IMR-90 (cell line): ENCODE data around the gene GRM4. TPM values are rescaled to one million over a fixed set of nuclear protein-coding genes. Genes with fewer than 3 reads are reported as not detected.

Experiments
- ATAC-seq: fragments of 200-7000 bp; cut with Tn5 transposase; 2 replicates; pipeline ENCODE4 v1.9.1; 2020; ENCODE audit warnings: low read depth, mild to moderate bottlenecking, moderate library complexity
- BruUV-seq: library from RNA; stranded (reverse); fragments of 400-500 nt; replicated peaks from 2 replicates; lab custom pipeline; 2021; lab: Mats Ljungman, UMichigan
- CTCF ChIA-PET: fragments of 300-600 bp; formaldehyde crosslinking; extraction: SDS; loops from one replicate; lab custom pipeline; 2021; ENCODE audit warnings: antibody characterized with exemption; lab: Yijun Ruan, JAX
- POLR2A ChIA-PET: fragments of 300-600 bp; sonication (Branson Sonifier 250); formaldehyde crosslinking; loops from one replicate; lab custom pipeline; 2022; ENCODE audit warnings: antibody characterized with exemption; ENCODE audit not compliant: unreplicated experiment; lab: Charles Lee
- DNase-seq: peaks from one replicate; pipeline ENCODE4 v3.0.0; 2013
- H2AFZ ChIP-seq: replicated peaks from 2 replicates; pipeline ENCODE3; 2013; ENCODE audit warnings: low read length, mild to moderate bottlenecking; ENCODE audit not compliant: poor library complexity
- H2AK5ac ChIP-seq: 2 replicates; pipeline ENCODE4 v1.6.1; 2013; ENCODE audit warnings: low read depth, low read length, inconsistent platforms
- H2AK9ac ChIP-seq: replicated peaks from 2 replicates; pipeline ENCODE3; 2013; ENCODE audit warnings: mild to moderate bottlenecking, low read depth, low read length, moderate library complexity; ENCODE audit not compliant: poor library complexity
- H2BK120ac ChIP-seq: 2 replicates; pipeline ENCODE4 v1.6.1; 2013; ENCODE audit warnings: low read depth, low read length, inconsistent platforms
- H2BK15ac ChIP-seq: 3 replicates; pipeline ENCODE4 v1.6.1; 2013; ENCODE audit warnings: low read depth, low read length, inconsistent platforms
- H2BK20ac ChIP-seq: 2 replicates; pipeline ENCODE4 v1.6.1; 2013; ENCODE audit warnings: low read depth, mild to moderate bottlenecking, inconsistent platforms, low read length, moderate library complexity
- H2BK5ac ChIP-seq: 2 replicates; pipeline ENCODE4 v1.6.1; 2013; ENCODE audit warnings: mild to moderate bottlenecking, low read depth, low read length, inconsistent platforms; ENCODE audit not compliant: poor library complexity, severe bottlenecking
- H3K14ac ChIP-seq: replicated peaks from 2 replicates; pipeline ENCODE4 v1.6.1; 2013; ENCODE audit warnings: low read depth, low read length, inconsistent platforms
- H3K18ac ChIP-seq: 2 replicates; pipeline ENCODE4 v1.6.1; 2013; ENCODE audit warnings: low read depth, low read length, control low read depth
- H3K23ac ChIP-seq: 2 replicates; pipeline ENCODE4 v1.6.1; 2013; ENCODE audit warnings: low read depth, low read length, inconsistent platforms
- H3K27ac ChIP-seq: 2 replicates; pipeline ENCODE4 v1.5.1; 2013; ENCODE audit warnings: mild to moderate bottlenecking, control low read depth, low read length; ENCODE audit not compliant: insufficient read depth
- H3K27me3 ChIP-seq: 2 replicates; pipeline ENCODE4 v1.6.1; 2013; ENCODE audit warnings: low read length; ENCODE audit not compliant: control insufficient read depth, insufficient read depth
- H3K36me3 ChIP-seq: 2 replicates; pipeline ENCODE4 v1.6.1; 2013; ENCODE audit warnings: low read length, mixed read lengths; ENCODE audit not compliant: control insufficient read depth, insufficient read depth
- H3K4ac ChIP-seq: 2 replicates; pipeline ENCODE4 v1.6.1; 2013; ENCODE audit warnings: low read depth, low read length, inconsistent platforms
- H3K4me1 ChIP-seq: 2 replicates; pipeline ENCODE4 v1.6.1; 2013; ENCODE audit warnings: low read length, mixed read lengths; ENCODE audit not compliant: control insufficient read depth, insufficient read depth
- H3K4me2 ChIP-seq: 2 replicates; pipeline ENCODE4 v1.6.1; 2013; ENCODE audit warnings: low read depth, mild to moderate bottlenecking, control low read depth, low read length, moderate library complexity
- H3K4me3 ChIP-seq: 2 replicates; pipeline ENCODE4 v1.5.1; 2013; ENCODE audit warnings: low read depth, mild to moderate bottlenecking, control low read depth, low read length, moderate library complexity; ENCODE audit not compliant: insufficient read depth
- H3K56ac ChIP-seq: 2 replicates; pipeline ENCODE4 v1.6.1; 2013; ENCODE audit warnings: low read length, inconsistent platforms; ENCODE audit not compliant: insufficient read depth; ENCODE audit errors: extremely low read depth
- H3K79me1 ChIP-seq, 2 experiments: 2 replicates each; pipeline ENCODE4 v1.6.1; 2013; ENCODE audit warnings: low read length in 2 of 2, inconsistent platforms in 1 of 2, low read depth in 1 of 2
- H3K9ac ChIP-seq: 2 replicates; pipeline ENCODE4 v1.6.1; 2013; ENCODE audit warnings: low read depth, low read length, control low read depth
- H3K9me1 ChIP-seq: 2 replicates; pipeline ENCODE4 v1.6.1; 2013; ENCODE audit warnings: low read length, inconsistent platforms; ENCODE audit not compliant: insufficient read depth
- H3K9me3 ChIP-seq: 2 replicates; pipeline ENCODE4 v1.6.1; 2013; ENCODE audit warnings: low read length; ENCODE audit not compliant: control insufficient read depth, insufficient read depth
- H4K20me1 ChIP-seq: 2 replicates; pipeline ENCODE4 v1.6.1; 2013; ENCODE audit warnings: low read length, inconsistent platforms; ENCODE audit not compliant: insufficient read depth
- H4K5ac ChIP-seq: 2 replicates; pipeline ENCODE4 v1.6.1; 2013; ENCODE audit warnings: mild to moderate bottlenecking, low read depth, low read length, control low read depth
- H4K8ac ChIP-seq, 2 experiments: 2 replicates each; pipeline ENCODE4 v1.6.1; 2013; ENCODE audit warnings: low read depth in 2 of 2, low read length in 2 of 2, control low read depth in 1 of 2, inconsistent platforms in 1 of 2
- H4K91ac ChIP-seq: 2 replicates; pipeline ENCODE4 v1.6.1; 2013; ENCODE audit warnings: low read depth, low read length, inconsistent platforms; ENCODE audit not compliant: insufficient read depth
- BHLHE40 ChIP-seq: fragments of 150-350 bp; IDR thresholded peaks from 2 replicates; pipeline ENCODE4 v1.6.1; 2016; ENCODE audit warnings: mild to moderate bottlenecking, low read depth, low read length
- CEBPB ChIP-seq: IDR thresholded peaks from 2 replicates; pipeline ENCODE4 v1.6.1; 2012; ENCODE audit warnings: low read depth, low read length, improper control_type of control experiment
- CHD1 ChIP-seq: IDR thresholded peaks from 2 replicates; pipeline ENCODE4 v1.6.1; 2012; ENCODE audit warnings: low read depth, low read length, improper control_type of control experiment
- ELK1 ChIP-seq: fragments of 150-350 bp; IDR thresholded peaks from 2 replicates; pipeline ENCODE4 v1.6.1; 2016; ENCODE audit warnings: low read depth, mild to moderate bottlenecking, low read length, moderate library complexity, borderline replicate concordance
- MAFK ChIP-seq: IDR thresholded peaks from 2 replicates; pipeline ENCODE4 v1.6.1; 2012; ENCODE audit warnings: low read depth, low read length, improper control_type of control experiment
- MAZ ChIP-seq: IDR thresholded peaks from 2 replicates; pipeline ENCODE4 v1.6.1; 2012; ENCODE audit warnings: low read depth, mild to moderate bottlenecking, low read length, improper control_type of control experiment, moderate library complexity, borderline replicate concordance
- MXI1 ChIP-seq: IDR thresholded peaks from 2 replicates; pipeline ENCODE4 v1.6.1; 2012; ENCODE audit warnings: low read depth, mild to moderate bottlenecking, low read length, moderate library complexity, borderline replicate concordance
- NFE2L2 ChIP-seq: fragments of 150-350 bp; IDR thresholded peaks from 2 replicates; pipeline ENCODE4 v1.6.1; 2016; ENCODE audit warnings: low read depth, mild to moderate bottlenecking, low read length
- POLR2A ChIP-seq: IDR thresholded peaks from 2 replicates; pipeline ENCODE4 v1.6.1; 2012; ENCODE audit warnings: mild to moderate bottlenecking, low read depth, low read length
- RAD21 ChIP-seq: IDR thresholded peaks from 2 replicates; pipeline ENCODE4 v1.6.1; 2012; ENCODE audit warnings: low read length, improper control_type of control experiment
- RCOR1 ChIP-seq: IDR thresholded peaks from 2 replicates; pipeline ENCODE4 v1.6.1; 2012; ENCODE audit warnings: mild to moderate bottlenecking, low read length, improper control_type of control experiment; ENCODE audit not compliant: insufficient replicate concordance
- RFX5 ChIP-seq: IDR thresholded peaks from 2 replicates; pipeline ENCODE4 v1.8.0; 2012; ENCODE audit warnings: low read depth, mild to moderate bottlenecking, low read length, moderate library complexity
- SMC3 ChIP-seq: fragments of 150-350 bp; IDR thresholded peaks from 2 replicates; pipeline ENCODE4 v1.6.1; 2016; ENCODE audit warnings: low read depth, mild to moderate bottlenecking, antibody characterized with exemption, low read length, moderate library complexity
- USF2 ChIP-seq: fragments of 150-350 bp; IDR thresholded peaks from 2 replicates; pipeline ENCODE4 v1.6.1; 2017; ENCODE audit warnings: mild to moderate bottlenecking, antibody characterized with exemption, low read length, low read depth
- WGBS, 2 experiments: methylation state at CpG; one replicate each; pipeline versions ENCODE4 v1.1.5 to v1.1.7; 2013; ENCODE audit warnings: missing lambda C conversion rate in 2 of 2; ENCODE audit not compliant: insufficient read length in 1 of 2; ENCODE audit errors: extremely low coverage in 2 of 2; 5-methylcytosine and 5-hydroxymethylcytosine counted together
- dilution Hi-C: fragments of 300-500 bp; cut with HindIII; formaldehyde crosslinking; loops from one replicate; pipeline ENCODE4 v1.14.3; 2018; ENCODE audit warnings: low sequenced_read_pairs; ENCODE audit not compliant: unreplicated experiment
- in situ Hi-C: fragments of 300-500 bp; cut with MboI; formaldehyde crosslinking; loops from 3 replicates; pipeline ENCODE4 v1.14.3; 2019; ENCODE audit warnings: low sequenced_read_pairs, inconsistent platforms, mixed read lengths
- intact Hi-C: fragments of 100-400 bp; cut with micrococcal nuclease; formaldehyde crosslinking; loops from 2 replicates; pipeline ENCODE4 v1.10.0; 2022
- polyA plus RNA-seq, 3 experiments: library from polyadenylated mRNA; depleted of rRNA; stranded (reverse); fragments of >200 nt; gene quantifications; 2 replicates each; pipeline ENCODE4 v1.2.3, GENCODE V29; 2012; ENCODE audit warnings: low replicate concordance in 1 of 3
- total RNA-seq: library from RNA; depleted of rRNA; stranded (reverse); fragments of >200 nt; gene quantifications from 2 replicates; pipeline ENCODE4 v1.2.3, GENCODE V29; 2012
- TF ChIP-seq, protein P1 (sequence below): conservative IDR thresholded peaks from 2 replicates; pipeline ENCODE4 v1.5.1; 2012; ENCODE audit warnings: mild to moderate bottlenecking, low read depth, low read length, improper control_type of control experiment

GRM4 gene
- total and polyA plus RNA-seq, 2 of the 4 experiments (the other 2 are of a cell fraction), result 0.02 TPM; not detected in 1

DNA sequence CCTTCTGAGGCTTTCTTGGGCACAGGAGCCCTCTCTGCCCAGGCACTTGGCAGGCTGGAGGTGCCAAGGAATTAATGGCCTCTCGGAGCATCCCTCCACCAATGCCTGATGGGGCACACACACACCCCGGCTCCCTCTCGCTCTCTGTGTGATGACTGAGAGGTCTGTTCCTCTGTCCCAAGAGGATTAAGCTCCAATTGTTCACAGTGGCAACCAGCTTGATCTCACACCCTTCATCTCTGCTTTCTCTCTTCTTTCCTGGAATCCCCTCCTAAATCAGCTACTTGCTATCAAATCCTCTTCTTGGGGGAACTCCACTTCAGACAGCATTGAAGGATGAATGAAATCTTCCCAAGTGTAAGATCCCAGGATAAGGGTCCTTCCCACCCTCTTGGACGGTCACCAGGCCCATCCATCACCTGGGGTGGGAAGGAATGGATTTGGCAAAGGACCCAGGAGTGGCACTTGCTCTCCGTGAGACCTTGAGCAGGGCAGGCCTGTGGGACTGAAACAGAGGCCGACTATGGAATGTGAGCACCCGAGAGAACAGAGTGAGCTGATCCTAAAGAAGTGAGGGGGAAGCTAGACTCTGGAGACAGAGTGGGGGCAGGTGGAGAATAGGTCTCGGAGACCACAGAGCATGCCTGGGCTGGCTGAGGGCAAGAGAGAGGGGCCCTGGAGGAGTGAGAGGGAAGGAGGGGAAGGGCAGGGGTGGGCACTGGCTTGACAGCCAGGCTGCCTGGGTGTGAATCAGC, 93.6 kb downstream of the GRM4 start:
- ChIA-PET POLR2A (interaction anchor here (0.6 kb wide), 1 partner anchor 15 kb away, joined by 3 read pairs; no protein-coding TSS in a partner anchor), CTCF (interaction anchor here (0.6 kb wide), 1 partner anchor 339 kb away, joined by 4 read pairs; no protein-coding TSS in a partner anchor)
- in situ Hi-C loops (no loop called here), dilution Hi-C loops (no loop called here), intact Hi-C loops (no loop called here)
- Histone ChIP-seq H3K23ac (no peak overlapping the region), H2BK120ac (no peak overlapping the region), H4K20me1 (no peaks in the 10 kb centered on the region), H3K14ac (no peak overlapping the region), H2BK20ac (no peak overlapping the region), H4K5ac (no peak overlapping the region), H3K9me3 (no peaks in the 10 kb centered on the region), H3K79me1 (no peaks in the 10 kb centered on the region), H4K91ac (no peak overlapping the region), H2AK9ac (no peak overlapping the region), H3K36me3 (no peaks in the 10 kb centered on the region), H3K4me3 (no peak overlapping the region), H2AFZ (no peak overlapping the region), H3K4me2 (no peak overlapping the region), H3K27me3 (peaks cover 53% of the 10 kb centered on the region), H3K27ac (no peak overlapping the region), H2BK5ac (no peak overlapping the region), H3K18ac (no peak overlapping the region), H3K9ac (no peak overlapping the region), H3K9me1 (no peaks in the 10 kb centered on the region), H3K4ac (no peak overlapping the region), H4K8ac (no peak overlapping the region), H2BK15ac (no peak overlapping the region), H3K56ac (no peak overlapping the region), H3K4me1 (no peaks in the 10 kb centered on the region), H2AK5ac (no peak overlapping the region)
- DNase-seq, result no peak
- 37% methylated on average over 2 of the region's 8 CpGs; no CpG with 5 or more reads in 1 of the 2 experiments for WGBS, 2 experiments
- BruUV-seq, result no TSS peak
- no peak for ATAC-seq
- TF ChIP-seq RFX5 (no peak), NFE2L2 (no peak), MAZ (no peak), CEBPB (no peak), BHLHE40 (no peak), MXI1 (no peak), MAFK (no peak), RCOR1 (no peak), POLR2A (no peak), SMC3 (no peak), CHD1 (no peak), USF2 (no peak), RAD21 (no peak), ELK1 (no peak)
- TF ChIP-seq, protein P1, sequence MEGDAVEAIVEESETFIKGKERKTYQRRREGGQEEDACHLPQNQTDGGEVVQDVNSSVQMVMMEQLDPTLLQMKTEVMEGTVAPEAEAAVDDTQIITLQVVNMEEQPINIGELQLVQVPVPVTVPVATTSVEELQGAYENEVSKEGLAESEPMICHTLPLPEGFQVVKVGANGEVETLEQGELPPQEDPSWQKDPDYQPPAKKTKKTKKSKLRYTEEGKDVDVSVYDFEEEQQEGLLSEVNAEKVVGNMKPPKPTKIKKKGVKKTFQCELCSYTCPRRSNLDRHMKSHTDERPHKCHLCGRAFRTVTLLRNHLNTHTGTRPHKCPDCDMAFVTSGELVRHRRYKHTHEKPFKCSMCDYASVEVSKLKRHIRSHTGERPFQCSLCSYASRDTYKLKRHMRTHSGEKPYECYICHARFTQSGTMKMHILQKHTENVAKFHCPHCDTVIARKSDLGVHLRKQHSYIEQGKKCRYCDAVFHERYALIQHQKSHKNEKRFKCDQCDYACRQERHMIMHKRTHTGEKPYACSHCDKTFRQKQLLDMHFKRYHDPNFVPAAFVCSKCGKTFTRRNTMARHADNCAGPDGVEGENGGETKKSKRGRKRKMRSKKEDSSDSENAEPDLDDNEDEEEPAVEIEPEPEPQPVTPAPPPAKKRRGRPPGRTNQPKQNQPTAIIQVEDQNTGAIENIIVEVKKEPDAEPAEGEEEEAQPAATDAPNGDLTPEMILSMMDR, result no peak
